Activated T-helper 2 cell treated with anti-CD3 and anti-CD28 coated beads, Interferon-gamma antibody, Interleukin-2, Interleukin-4, amounts not matched to agents 10 μg/mL and 5 μg/mL and 100 μg/mL, durations not matched to agents 14 hours and 24 hours and 36 hours (primary cell): ENCODE results near the gene HIF1A. TPM values are rescaled to one million over a fixed set of nuclear protein-coding genes. Genes with fewer than 3 reads are reported as not detected.
"Not testable (repeated sequence)": the region's sequence is repeated elsewhere in the genome, so short reads cannot be mapped to it uniquely, and the experiment has no call there.

ENCODE experiments used
- DNase-seq: peaks from one replicate; pipeline ENCODE4 v3.0.0; 2021; ENCODE audit warnings: low spot score
- H3K27ac Mint-ChIP-seq: one replicate; pipeline ENCODE4 v1.8.0; 2021; ENCODE audit warnings: mixed read lengths
- H3K27me3 Mint-ChIP-seq: one replicate; pipeline ENCODE4 v1.8.0; 2021; ENCODE audit warnings: low read depth, mixed read lengths
- H3K36me3 Mint-ChIP-seq: one replicate; pipeline ENCODE4 v1.8.0; 2021; ENCODE audit warnings: low read depth, mixed read lengths
- H3K4me1 Mint-ChIP-seq: one replicate; pipeline ENCODE4 v1.8.0; 2021; ENCODE audit warnings: low read depth, mixed read lengths
- H3K4me3 Mint-ChIP-seq: one replicate; pipeline ENCODE4 v1.8.0; 2021; ENCODE audit warnings: low read depth, mild to moderate bottlenecking, moderate library complexity, mixed read lengths
- H3K9me3 Mint-ChIP-seq: one replicate; pipeline ENCODE4 v1.8.0; 2021; ENCODE audit warnings: mixed read lengths
- intact Hi-C: fragments of 100-400 bp; cut with micrococcal nuclease; formaldehyde crosslinking; loops from one replicate; pipeline ENCODE4 v1.15.1; 2023
- total RNA-seq: library from RNA; stranded (reverse); gene quantifications from 2 replicates; pipeline ENCODE4 v1.2.3, GENCODE V29; 2022

The HIF1A gene
- total RNA-seq: 131 and 138 TPM in 2 replicates

GRCh38 chr14:61694830-61695694 is at the start of gene HIF1A:
HIF1A (plus strand) TSS chr14:61695513; CDS start chr14:61695805, 292 bp downstream.
- peaks cover 10% of the 10 kb centered on the region for H3K9me3 Mint-ChIP-seq
- peaks cover 43% of the 10 kb centered on the region for H3K36me3 Mint-ChIP-seq
- peak within 1 kb of the TSS; percentile 95 for H3K27ac Mint-ChIP-seq
- intact Hi-C loops: loop anchor here (1.0 to 5.0 kb wide), 6 partner anchors 33 to 363 kb away; no protein-coding TSS in a partner anchor
- peak within 1 kb of the TSS; percentile 89 for H3K4me3 Mint-ChIP-seq
- no peaks in the 10 kb centered on the region for H3K27me3 Mint-ChIP-seq
- DNase-seq: peak; percentile 96
- H3K4me1 Mint-ChIP-seq: peaks cover 50% of the 10 kb centered on the region

DNA sequence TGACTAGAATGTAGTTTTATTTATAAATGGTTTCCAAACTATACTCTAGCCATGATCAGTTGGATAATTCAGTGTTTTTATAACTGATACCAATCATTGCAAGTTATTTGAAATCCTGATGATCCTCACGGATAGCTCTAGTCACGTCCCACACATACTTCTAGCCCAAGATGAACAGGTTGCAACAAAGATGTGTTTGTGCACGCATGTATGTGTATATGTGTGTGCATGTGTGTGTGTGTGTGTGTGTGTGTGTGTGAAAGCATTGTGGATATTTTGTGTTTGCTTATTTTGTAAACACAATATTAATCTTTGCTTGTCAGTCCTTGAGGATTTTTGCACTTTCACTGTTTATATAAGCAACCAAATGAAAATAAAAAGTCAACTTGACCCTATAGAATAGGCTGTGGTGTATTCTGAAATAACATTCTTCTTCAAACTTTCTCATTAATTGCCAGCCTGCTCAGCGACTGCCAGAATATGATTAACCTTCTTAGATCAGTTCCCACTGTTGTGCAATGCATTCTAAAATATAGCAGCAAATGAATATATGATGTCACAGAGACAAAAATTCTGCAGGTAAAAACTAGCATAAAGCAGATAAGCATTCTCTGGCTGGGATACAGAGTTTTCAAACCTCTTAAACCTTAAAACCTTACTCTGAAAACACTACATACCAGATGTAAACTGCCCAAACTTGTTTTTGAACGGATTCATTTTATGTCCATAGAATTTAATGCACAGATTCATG is 48.8 kb upstream of the HIF1A start:
- no peaks in the 10 kb centered on the region for H3K36me3 Mint-ChIP-seq
- H3K27ac Mint-ChIP-seq: no peak overlapping the region
- H3K4me3 Mint-ChIP-seq: no peak overlapping the region
- no peaks in the 10 kb centered on the region for H3K27me3 Mint-ChIP-seq
- H3K9me3 Mint-ChIP-seq: no peaks in the 10 kb centered on the region
- H3K4me1 Mint-ChIP-seq: peaks cover 31% of the 10 kb centered on the region
- no peak for DNase-seq
- intact Hi-C loops: no loop called here

DNA sequence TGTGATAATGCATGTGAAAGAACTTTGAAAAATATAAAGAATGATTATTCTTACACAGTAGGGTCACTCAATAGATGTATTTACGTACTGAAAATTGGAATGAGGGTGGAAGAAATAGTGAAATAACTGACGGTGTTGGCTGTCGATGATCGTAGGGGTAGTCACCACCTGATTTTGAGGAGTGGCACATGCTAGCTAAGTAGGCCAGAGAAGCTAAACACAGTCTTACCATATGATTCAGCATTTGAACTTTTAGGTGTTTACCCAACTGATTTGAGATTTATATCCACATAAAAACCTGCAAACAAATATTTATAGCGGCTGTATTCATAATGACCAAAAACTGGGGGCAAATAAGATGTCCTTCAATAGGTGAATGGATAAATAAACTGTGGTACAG is 47.6 kb upstream of the HIF1A start:
- DNase-seq: no peak
- intact Hi-C loops: no loop called here
- no peaks in the 10 kb centered on the region for H3K9me3 Mint-ChIP-seq
- H3K4me3 Mint-ChIP-seq: no peak overlapping the region
- no peaks in the 10 kb centered on the region for H3K36me3 Mint-ChIP-seq
- H3K27ac Mint-ChIP-seq: no peak overlapping the region
- H3K27me3 Mint-ChIP-seq: no peaks in the 10 kb centered on the region
- peaks cover 29% of the 10 kb centered on the region for H3K4me1 Mint-ChIP-seq

DNA sequence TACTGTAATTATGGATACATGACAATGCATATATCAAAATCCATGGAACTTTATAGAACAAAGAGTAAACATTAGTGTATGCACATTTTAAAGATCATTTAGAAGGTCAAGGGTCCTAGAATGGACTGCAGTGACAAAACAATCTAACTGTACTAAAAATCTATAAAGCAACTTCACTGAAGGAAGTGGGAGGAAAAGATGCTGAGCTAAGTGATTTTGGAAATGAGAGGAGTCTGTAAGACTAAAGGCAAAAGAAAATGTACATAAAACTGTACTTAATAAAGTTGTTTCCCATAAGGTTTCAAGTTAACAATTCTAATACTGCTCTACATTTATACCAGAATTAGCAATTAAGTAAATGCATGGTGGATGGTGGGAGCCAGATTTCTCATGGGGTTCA is 46.9 kb upstream of the HIF1A start:
- Mint-ChIP-seq H3K4me3 (no peak overlapping the region), H3K4me1 (peaks cover 30% of the 10 kb centered on the region), H3K27me3 (no peaks in the 10 kb centered on the region), H3K36me3 (no peaks in the 10 kb centered on the region), H3K9me3 (no peaks in the 10 kb centered on the region), H3K27ac (no peak overlapping the region)
- no peak for DNase-seq
- intact Hi-C loops: no loop called here

DNA sequence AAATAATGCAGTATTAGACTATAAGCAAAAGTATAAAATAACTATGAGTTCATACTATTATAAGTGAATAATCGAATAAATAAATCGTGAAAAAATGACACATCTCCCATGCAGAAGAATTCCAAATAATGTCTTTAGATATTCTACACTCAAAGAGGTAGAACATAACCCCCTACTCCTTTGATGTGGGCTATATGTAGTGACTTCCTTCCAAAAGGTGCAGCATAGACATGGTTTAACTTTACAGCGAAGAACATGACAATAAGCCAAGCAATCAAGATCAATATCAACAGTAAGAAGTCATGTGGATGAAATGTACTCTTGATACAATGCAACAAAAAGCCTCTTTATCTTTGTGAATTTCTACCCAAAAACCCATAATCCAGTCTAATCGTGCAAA is 46.0 kb upstream of the HIF1A start:
- Mint-ChIP-seq H3K27me3 (no peaks in the 10 kb centered on the region), H3K9me3 (no peaks in the 10 kb centered on the region), H3K36me3 (no peaks in the 10 kb centered on the region), H3K27ac (no peak overlapping the region), H3K4me3 (no peak overlapping the region), H3K4me1 (peaks cover 30% of the 10 kb centered on the region)
- intact Hi-C loops: no loop called here
- no peak for DNase-seq

GRCh38 chr14:61651355-61651754 is 44.0 kb upstream of the HIF1A start:
- no peak for DNase-seq
- H3K4me3 Mint-ChIP-seq: no peak overlapping the region
- peaks cover 38% of the 10 kb centered on the region for H3K4me1 Mint-ChIP-seq
- intact Hi-C loops: no loop called here
- no peaks in the 10 kb centered on the region for H3K27me3 Mint-ChIP-seq
- H3K36me3 Mint-ChIP-seq: no peaks in the 10 kb centered on the region
- H3K27ac Mint-ChIP-seq: no peak overlapping the region
- H3K9me3 Mint-ChIP-seq: no peaks in the 10 kb centered on the region

DNA sequence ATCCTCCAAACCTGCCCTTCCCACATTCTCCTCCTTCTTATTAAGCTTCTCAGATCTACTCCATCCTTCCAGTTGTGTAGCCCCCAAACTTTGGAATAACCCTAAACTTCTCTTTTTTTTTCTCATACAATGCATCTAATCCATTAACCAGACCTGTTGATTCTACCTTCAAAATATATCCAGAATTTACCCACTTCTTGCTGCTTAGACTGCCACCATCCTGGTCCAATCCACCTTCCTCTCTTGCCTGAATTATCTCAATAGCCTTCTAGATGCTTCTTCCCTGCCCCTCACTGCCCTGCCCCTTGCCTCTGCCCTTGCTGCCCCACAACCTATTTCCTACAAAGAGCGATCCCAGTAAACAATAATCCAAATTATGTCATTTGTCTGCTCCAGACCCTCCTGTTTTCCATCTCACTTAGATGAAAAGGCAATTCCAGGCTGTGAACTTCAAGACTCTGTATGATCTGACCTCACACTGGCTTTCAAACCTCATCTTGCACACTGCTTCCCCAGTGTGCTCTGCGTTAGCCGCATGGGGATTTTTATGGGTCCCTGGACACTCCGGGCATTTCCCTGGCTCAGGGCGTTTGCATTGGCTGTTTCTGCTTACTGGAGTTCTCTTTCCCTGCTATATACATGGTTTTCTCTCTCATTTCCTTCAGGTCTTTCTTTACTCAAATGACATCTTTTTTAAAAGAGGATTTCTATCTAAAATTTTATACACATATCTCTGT is 42.6 kb upstream of the HIF1A start:
- no peak for DNase-seq
- Mint-ChIP-seq H3K4me3 (no peak overlapping the region), H3K27ac (no peak overlapping the region), H3K27me3 (no peaks in the 10 kb centered on the region), H3K36me3 (peaks cover 6% of the 10 kb centered on the region), H3K4me1 (peaks cover 44% of the 10 kb centered on the region), H3K9me3 (peaks cover 7% of the 10 kb centered on the region)
- intact Hi-C loops: no loop called here

- Mint-ChIP-seq H3K4me3 (no peak overlapping the region), H3K9me3 (peaks cover 8% of the 10 kb centered on the region), H3K36me3 (peaks cover 6% of the 10 kb centered on the region), H3K27me3 (no peaks in the 10 kb centered on the region), H3K4me1 (peaks cover 38% of the 10 kb centered on the region), H3K27ac (no peak overlapping the region)
- no peak for DNase-seq
- intact Hi-C loops: no loop called here
Measured at GRCh38 chr14:61653507-61653906, 41.8 kb upstream of the HIF1A start.

GRCh38 chr14:61654026-61654425 is 41.3 kb upstream of the HIF1A start:
- DNase-seq: no peak
- Mint-ChIP-seq H3K4me3 (no peak overlapping the region), H3K4me1 (peaks cover 36% of the 10 kb centered on the region), H3K27me3 (no peaks in the 10 kb centered on the region), H3K36me3 (peaks cover 10% of the 10 kb centered on the region), H3K27ac (no peak overlapping the region), H3K9me3 (peaks cover 13% of the 10 kb centered on the region)
- intact Hi-C loops: no loop called here

DNA sequence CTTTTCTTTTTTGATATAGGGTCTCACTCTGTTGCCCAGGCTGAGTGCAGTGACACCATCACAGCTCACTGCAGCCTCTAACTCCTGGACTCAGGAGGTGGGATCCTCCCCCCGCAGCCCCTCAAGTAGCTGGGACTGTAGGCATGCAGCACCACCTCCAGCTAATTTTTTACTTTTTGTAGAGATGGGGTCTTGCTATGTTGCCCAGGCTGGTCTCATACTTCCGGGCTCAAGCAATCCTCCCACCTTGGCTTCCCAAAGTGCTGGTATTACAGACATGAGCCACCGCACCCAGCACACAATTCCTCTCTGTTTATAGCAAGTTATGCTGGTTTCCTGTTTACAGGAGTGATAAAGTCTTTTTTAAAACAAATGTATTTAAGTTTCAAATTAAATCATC is 39.5 kb upstream of the HIF1A start:
- Mint-ChIP-seq H3K4me3 (no peak overlapping the region), H3K27me3 (no peaks in the 10 kb centered on the region), H3K36me3 (peaks cover 19% of the 10 kb centered on the region), H3K27ac (no peak overlapping the region), H3K4me1 (peaks cover 46% of the 10 kb centered on the region), H3K9me3 (peaks cover 13% of the 10 kb centered on the region)
- intact Hi-C loops: no loop called here
- no peak for DNase-seq

- H3K4me1 Mint-ChIP-seq: peaks cover 51% of the 10 kb centered on the region
- no peak overlapping the region for H3K4me3 Mint-ChIP-seq
- DNase-seq: no peak
- H3K27me3 Mint-ChIP-seq: no peaks in the 10 kb centered on the region
- H3K36me3 Mint-ChIP-seq: peaks cover 19% of the 10 kb centered on the region
- H3K27ac Mint-ChIP-seq: no peak overlapping the region
- intact Hi-C loops: no loop called here
- H3K9me3 Mint-ChIP-seq: peaks cover 13% of the 10 kb centered on the region
Measured at GRCh38 chr14:61656341-61656740, 39.0 kb upstream of the HIF1A start.

DNA sequence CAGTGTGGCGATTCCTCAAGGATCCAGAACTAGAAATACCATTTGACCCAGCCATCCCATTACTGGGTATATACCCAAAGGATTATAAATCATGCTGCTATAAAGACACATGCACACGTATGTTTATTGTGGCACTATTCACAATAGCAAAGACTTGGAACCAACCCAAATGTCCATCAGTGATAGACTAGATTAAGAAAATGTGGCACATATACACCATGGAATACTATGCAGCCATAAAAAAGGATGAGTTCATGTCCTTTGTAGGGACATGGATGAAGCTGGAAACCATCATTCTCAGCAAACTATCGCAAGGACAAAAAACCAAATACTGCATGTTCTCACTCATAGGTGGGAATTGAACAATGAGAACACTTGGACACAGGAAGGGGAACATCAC is 37.2 kb upstream of the HIF1A start:
- Mint-ChIP-seq H3K9me3 (peaks cover 13% of the 10 kb centered on the region), H3K36me3 (peaks cover 19% of the 10 kb centered on the region), H3K4me1 (peaks cover 67% of the 10 kb centered on the region)
- H3K27me3 Mint-ChIP-seq, H3K4me3 Mint-ChIP-seq, intact Hi-C loops, DNase-seq, H3K27ac Mint-ChIP-seq: not testable (repeated sequence)
